HG02970 (cell line): ENCODE results near the gene PTPRN2.

Source experiments
- ATAC-seq: cut with Tn5 transposase; IDR thresholded peaks from one replicate; pipeline ENCODE4 v1.9.1; 2021; ENCODE audit warnings: mild to moderate bottlenecking, moderate library complexity, moderate number of reproducible peaks; ENCODE audit not compliant: unreplicated experiment, low FRiP score

PTPRN2 gene

GRCh38 chr7:157561816-157562410 is 1025.7 kb downstream of the PTPRN2 start:
- ATAC-seq: no peak

DNA sequence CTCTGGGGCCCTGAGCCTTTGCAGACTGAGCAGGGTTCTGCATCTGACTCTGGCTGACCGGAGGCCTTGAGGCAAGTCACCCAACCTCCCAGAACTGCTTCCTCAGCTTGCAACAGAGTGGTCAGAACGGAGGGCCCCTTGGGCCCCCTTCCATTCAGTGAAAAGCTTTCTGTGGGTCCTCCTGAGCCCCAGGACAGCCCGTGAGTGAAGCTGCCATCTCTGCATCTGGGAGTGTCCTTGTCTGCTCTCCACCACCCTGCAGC is 1026.2 kb downstream of the PTPRN2 start:
- no peak for ATAC-seq

- ATAC-seq: no peak
These were observed 1026.7 kb downstream of the PTPRN2 start for GRCh38 chr7:157560710-157561522.

DNA sequence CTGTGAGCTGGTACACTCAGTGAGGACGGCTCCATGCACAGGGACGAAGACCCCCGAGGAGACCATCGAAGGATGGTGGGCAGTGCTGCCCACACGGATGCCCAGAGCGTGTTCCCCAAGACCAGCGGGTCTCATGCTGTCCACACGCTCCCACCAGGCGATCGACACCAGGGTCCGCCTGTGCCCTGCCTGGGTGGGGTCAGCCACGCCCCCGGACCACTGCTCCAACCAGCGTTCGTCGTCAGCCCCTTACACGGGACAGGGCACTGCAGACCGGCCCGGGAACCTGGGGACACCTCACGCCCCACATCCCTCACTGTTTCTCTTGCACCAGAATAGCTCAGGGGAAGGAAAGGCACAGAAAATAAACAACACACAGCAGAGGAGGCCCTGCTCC is 1027.4 kb downstream of the PTPRN2 start:
- no peak for ATAC-seq

GRCh38 chr7:157559596-157560257 is 1027.9 kb downstream of the PTPRN2 start:
- no peak for ATAC-seq

DNA sequence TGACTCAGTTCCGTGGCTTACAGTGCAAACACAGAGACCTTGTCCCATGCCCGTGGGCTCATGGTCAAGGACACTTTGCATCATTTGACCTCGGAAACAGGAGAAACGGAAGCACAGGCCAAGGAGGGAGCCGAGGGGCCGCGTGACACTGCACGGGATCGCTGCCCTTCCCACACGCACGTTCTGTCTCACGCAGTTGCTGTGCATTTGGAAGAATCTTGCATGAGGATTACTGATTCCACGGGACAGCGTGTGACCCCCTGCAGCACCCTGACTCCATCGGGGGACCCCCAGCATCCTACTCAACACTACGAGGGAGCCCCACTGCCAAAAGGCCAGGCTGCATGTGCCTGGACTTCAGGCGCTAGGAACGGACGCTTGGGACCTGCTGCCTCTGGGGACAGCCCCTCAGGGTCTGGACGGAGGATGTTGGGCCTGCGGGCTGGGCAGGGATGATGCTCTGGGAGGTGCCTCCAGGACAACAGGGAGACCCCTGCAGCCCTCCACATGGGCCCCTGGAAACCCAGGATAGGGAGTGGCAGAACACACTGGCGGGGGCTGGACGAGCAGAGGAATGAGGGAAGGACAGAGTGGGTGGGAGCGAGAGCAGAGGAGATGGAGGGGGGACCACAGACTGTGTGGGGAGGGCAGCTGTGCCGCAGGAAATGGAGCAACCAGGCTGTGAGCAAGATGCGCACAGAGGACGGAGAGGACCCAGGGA is 1028.6 kb downstream of the PTPRN2 start:
- no peak for ATAC-seq

GRCh38 chr7:157558516-157558874 is 1029.1 kb downstream of the PTPRN2 start:
- ATAC-seq: no peak

DNA sequence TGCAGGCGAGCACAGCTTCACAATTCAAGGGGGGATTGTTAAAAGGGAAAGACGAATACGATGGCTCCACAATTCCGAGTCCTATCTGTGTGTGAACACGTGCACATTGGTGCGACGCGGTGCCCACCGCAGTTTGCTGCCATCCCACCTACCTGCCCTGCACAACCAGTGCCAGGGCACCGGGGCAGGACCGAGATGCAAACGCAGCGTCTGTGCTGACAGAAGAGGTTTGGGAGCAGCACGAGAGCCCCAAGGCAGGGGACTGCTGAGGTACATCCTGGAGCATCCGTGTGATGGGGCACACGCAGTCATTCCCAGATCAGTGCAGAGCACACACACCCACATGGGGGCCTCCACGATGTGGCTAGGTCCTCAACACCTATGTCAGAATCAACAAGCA is 1029.6 kb downstream of the PTPRN2 start:
- ATAC-seq: no peak

DNA sequence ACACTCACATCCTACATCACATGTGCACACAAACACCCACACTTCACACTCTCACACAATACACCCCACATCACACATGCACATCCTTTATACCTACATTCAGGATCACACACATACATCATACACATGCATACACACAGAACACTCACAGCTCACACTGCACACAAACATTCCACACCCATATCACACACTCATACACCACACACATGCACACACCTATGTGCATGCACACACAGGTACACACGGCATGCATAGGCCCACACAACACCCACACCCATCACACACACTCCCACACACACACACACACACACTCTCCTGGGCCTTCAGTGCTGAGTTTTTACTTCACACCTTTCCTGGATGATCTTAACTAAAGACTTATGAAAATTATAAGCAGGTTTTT is 1030.4 kb downstream of the PTPRN2 start:
- ATAC-seq: no peak

DNA sequence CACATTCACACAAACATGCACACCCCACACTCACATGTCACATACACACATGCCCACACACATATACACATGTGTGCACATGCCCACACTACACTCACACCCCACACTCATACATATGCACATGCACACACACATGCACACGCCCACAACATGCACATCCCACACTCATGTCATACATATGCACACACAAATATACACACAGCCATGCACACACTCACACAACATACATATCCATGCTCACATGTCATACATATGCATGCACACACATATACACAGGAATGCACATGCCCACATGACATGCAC is 1031.0 kb downstream of the PTPRN2 start:
- ATAC-seq: no peak

DNA sequence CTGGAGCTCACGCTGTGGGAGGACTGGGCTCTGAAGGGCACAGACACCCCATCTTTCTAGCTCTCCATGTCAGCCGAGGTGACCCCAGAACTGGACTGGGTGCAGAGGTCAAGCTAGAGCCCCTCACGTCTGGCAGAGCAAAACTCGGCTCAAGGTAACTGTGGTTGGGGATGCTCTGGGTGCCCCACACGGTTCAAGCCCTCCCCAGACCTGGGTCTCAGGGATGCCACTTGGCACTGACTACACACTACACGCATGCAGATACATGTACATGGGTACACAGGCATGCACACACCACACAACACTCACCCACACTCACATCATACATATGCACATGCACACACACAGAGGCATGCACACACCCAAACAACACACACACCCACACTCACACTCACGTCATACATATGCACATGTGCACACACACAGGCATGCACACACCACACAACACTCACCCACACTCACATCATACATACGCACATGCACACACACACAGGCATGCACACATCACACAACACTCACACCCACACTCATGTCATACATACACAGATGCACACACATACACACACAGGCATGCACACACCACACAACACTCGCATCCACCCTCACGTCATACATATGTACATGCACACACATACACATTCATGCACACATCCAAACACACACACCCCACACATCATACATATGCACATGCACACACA is 1031.5 kb downstream of the PTPRN2 start:
- ATAC-seq: no peak

DNA sequence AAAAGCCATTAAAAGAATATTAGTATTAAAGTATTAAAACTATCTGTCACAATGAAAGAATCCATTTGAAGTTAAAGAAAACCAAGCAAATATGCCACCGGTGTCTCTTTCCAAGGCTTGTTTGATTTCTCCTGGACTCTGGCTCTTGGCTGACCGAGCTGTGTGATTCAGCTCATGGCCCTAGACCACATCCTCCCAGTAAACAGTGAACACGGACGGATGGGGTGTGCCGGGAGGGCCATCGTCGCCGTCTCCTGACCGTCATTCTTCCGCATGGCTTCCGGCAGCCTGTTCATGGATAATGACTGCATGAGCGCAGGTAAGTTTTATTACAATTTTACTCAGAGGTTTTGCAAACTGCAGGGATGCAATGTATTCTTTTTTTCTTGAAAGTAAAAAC is 1032.3 kb downstream of the PTPRN2 start:
- no peak for ATAC-seq

GRCh38 chr7:157554393-157555238 is 1033.0 kb downstream of the PTPRN2 start:
- no peak for ATAC-seq

GRCh38 chr7:157553256-157553655 is 1034.4 kb downstream of the PTPRN2 start:
- no peak for ATAC-seq

DNA sequence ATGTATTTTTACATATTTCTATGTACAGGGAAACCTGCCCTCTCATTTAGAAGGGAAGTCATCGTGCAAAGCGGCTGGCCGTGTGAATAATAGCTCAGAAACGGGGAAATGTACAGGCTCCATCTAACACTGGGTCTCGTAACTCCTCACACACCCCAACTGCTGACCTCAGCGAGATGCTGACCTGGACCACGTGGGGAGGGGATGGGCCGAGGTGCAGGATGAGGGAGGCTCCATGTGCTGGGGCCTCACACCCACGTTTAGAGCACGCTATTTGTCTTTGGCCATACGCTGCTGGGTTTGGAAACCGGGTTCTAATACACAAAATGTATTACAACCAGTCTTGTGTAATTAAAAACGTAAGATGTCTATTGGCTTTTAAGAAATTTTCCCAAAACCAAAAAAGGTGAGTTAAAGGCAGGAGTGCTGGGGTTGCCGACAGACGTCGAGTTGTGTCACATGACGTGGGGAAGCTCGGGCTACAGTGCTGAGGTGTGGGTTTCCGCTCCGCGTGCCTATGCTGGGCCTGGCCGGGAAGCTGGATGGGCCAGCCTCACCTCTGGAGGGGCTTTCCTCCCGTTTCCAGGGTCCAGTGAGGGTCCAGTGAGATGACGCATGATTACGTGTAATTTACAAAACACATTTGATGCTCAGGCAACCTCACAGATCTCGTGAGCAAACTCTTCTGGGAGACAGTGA is 1035.2 kb downstream of the PTPRN2 start:
- ATAC-seq: no peak

DNA sequence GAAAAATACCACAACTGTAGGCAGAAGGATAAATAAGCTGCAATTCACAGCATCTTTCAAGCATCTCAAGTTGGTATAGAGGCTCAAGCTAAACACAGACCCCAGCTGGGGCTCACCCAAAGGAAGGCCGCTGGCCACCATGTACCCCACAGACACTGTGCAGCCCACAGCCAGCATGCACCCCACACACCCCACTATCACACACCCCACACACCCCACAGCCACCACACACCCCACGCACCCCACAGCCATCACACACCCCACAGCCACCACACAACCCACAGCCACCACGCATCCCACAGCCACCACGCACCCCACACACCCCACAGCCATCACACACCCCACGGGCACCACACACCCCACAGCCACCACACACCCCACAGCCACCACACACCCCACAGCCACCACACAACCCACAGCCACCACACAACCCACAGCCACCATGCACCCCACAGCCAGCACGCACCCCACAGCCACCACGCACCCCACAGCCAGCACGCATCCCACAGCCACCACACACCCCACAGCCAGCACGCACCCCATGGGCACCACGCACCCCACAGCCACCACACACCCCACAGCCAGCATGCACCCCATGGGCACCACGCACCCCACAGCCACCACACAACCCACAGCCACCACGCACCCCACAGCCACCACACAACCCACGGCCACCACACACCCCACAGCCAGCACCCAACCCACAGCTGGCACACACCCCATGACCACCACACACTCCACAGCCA is 1036.1 kb downstream of the PTPRN2 start:
- no peak for ATAC-seq

- no peak for ATAC-seq
These were observed 1037.0 kb downstream of the PTPRN2 start for GRCh38 chr7:157550300-157551275.
